ENCODE results near the gene CDRT15.
"Not testable (repeated sequence)": the region's sequence is repeated elsewhere in the genome, so short reads cannot be mapped to it uniquely, and the experiment has no call there.

Gene CDRT15

DNA sequence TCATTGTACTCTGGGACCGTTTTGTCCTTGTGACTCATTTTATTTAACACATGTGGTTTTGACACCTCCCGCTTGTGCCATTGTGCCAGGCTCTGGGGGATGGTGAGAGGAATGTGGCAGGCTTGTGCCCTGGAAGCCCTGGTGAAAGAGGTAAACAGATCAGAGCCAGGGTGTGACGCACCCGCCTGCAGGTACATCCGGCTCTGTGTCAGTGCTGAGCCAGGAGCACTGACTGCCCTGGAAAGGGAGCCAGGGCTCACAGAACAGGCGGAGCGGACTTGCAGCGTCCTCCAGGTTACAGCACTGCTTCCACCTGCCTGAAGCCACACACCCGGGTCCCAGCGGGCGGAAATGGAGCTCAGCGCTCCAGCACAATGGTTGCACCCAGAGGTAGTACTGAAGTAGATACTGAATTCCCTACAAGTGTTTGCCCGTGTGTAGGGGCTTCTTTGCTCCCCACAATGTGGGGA, 30.6 kb downstream of the CDRT15 start:
- peak; percentile 32 for DNase-seq

DNA sequence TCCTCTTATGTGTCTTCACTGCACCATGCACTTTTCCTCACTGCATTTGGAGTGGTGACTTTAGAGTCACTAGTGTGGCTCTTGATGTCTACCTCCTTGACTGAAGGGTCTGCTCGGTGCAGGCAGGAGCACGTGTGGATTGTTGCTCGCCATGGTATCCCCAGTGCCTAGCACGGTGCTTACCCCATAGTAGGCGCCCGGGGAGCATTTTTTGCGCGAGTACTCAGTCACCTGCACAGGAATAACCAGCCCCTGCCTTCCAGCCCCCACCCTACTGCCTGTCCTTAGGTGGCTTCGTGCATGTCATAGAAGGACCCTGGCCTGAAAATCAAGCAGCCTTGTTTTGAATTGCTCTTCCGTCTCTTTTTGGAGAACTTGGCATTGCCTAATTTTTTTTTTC, 31.3 kb downstream of the CDRT15 start:
- no peak for DNase-seq

DNA sequence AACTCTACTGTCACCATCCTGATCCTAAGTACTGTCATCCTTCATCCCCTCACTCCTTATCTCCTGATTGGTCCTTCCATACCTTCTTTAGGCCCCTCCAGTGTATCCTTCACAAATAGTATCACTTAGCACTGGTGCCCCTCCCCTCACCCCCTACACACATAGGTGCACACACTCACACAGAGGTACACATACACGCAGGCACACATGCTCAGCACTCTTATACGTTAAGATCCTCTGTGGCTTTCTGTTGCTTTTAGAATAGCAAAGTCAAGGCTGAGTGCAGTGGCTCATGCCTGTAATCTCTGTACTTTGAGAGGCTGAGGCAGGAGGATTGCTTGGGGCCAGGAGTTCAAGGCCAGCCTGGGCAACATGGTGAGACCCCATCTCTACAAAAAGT, 32.1 kb downstream of the CDRT15 start:
- no peak for DNase-seq

DNA sequence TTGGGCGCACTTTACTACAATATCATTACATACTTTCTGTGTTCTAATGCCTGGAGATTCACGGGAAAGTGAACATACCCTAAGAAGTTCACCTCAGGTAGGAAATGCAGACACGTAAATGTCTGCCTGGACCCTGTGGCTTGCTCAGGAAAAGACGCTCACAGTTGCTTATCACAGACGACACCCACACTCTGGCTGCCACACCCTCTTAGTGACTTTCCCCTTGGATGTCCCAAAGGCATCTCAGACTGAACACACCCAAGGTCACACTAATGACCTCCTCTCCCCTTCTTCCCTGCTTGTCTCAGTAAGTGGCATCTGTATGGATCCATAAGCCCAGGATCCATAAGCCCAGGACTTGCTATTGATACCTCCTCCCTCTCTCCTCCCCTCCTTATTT, 32.6 kb downstream of the CDRT15 start:
- no peak for DNase-seq

DNA sequence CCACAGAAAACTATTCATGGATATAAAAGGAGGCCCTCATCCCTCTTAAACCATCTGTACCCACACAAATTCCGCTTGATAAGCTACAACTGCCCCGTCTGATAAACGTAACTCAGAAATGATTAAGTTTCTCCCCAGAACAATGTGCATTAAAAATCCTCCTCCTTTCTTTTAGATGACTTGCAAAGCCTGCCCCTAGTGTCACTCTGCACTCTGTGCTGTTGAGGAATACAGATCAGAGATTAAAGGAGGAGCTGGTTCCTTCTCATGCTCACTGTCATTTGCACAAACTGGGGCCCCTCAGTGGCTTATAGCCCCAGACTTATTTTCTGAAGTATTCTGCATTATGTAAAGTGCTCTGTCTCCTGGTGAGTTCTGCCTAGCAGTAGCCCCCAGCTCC, 33.3 kb downstream of the CDRT15 start:
- DNase-seq: no peak

DNA sequence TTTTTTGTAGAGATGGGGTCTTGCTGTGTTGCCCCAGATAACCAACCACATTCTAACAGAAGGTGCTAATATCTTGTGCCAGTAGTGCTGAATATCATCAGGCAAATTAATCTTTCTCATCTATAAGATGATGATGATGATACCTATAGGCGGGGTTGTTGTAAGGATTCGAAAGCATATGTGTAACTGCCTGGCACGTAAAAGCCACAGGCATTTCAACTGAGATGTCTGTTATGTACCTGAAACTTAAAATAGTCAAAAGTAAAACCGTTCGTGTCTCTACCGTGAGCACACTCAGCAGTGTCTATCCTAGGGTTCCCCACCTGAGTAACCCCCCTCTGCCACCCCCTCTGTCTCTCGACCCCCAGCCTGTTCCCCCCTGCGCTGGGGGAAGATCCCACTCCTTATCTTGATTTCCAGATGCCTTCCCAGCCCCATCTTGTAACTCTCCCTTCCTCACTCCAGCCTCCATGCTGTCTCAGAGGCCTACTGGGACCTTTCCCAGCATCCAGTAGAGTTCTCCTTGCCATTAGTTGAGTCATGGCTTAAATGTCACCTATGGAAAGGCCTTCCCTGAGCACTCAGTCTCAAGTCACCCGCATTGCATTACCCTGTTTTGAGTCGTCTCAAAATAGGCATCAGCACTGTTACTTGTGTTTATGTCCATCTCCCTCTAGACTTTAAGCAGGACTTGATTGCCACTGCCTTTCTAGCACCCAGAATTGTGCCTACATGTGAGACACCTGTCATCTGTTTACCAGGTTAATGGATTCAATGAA, 34.1 kb downstream of the CDRT15 start:
- no peak for DNase-seq

DNA sequence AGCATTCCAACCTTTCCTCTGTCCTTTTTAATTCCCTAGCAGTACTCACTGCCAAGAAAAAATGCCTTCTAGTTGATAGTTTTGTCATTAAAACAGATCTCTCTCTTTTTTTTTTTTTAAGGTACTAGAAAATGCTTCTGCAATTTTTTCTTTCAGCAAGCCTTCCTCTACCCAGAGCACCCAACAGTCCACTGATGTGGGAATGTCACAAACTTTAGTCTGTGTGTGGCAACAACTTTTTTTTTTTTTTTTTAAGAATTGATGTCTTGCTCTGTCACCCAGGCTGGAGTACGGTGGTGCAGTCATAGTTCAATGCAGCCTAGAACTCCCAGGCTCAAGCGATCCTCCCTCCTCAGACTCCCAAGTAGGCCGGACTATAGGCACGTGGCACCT, 34.7 kb downstream of the CDRT15 start:
- no peak for DNase-seq

DNA sequence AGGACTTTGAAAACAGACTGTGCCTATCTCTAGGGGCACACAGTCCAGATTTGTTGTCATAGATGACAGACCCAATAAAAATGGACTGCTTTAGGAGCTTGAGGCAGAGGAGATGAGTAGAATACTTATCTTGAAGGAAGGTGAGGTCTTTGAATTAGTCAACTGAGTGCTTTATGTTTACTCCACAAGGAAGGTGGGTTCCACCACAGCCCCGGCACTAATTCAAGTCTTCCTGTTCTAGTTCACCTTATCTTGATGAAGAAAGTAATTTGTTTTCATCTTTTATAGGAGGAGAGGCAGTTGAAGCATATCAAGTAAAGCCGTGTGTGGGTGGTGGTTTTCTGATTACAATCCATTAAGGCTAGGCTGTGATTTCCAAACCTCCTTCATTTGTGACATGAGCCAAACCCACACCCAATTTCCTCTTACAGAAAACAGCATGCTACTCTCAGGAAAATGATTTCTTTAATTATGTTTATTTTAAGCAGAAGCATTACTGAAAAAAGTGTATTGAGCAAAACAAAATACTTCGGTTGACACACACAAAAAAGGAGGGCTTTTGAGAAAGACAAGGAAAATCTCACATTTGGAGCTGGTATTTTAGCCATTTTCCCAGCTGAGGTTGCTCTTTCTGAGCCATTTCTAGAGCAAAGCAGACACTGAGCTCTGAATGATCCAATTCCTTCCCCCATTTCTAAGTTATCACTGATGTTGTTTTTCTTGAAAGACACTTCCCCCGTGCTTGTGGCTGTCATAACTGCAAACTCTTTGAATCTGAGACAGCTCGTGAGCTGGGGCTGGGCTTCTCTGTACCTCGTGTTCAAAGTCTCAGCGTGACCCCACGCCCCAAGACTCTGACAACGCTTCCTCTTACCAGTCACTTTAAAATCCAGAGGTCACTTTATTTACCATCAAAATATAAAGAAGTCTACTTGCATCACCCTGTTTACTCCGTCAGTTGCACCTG, 35.4 kb downstream of the CDRT15 start:
- no peak for DNase-seq

DNA sequence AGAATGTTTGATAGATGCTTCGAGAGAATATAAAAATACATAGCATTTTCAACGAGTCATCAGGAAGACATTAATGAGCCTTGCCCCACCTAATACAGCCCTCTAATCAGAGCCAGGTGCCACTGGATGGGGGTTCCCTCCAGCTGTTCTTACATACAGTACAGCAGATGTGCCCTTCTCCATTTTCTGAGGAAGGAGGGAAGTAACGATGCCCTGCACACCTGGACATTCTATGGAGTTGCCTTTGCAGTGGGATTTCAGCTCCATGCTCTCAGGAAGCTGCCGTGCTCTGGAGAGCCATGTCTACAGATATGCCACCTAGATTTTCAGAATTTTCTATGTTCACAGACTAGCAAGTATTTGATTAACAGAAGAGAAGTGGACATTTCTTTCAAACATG, 36.3 kb downstream of the CDRT15 start:
- no peak for DNase-seq

DNA sequence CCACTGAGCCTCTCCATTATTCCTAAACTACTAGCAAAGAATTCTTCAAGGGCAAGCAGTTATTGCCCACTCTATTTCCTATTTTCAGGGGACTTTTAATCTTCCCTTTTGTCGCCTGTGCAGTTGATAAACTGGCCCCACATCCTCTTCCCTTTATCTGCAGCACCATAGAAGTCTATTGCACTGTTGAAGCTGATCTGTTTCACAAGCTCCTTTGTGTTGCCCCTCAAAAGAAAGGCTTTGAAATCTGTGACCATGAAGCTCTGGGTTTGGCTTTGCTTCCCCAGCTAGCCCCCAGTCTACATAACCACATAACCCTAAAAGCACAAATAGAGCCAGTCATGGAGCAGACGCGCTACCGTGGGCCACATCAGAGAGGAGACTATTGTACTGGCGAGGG, 37.1 kb downstream of the CDRT15 start:
- DNase-seq: no peak

DNA sequence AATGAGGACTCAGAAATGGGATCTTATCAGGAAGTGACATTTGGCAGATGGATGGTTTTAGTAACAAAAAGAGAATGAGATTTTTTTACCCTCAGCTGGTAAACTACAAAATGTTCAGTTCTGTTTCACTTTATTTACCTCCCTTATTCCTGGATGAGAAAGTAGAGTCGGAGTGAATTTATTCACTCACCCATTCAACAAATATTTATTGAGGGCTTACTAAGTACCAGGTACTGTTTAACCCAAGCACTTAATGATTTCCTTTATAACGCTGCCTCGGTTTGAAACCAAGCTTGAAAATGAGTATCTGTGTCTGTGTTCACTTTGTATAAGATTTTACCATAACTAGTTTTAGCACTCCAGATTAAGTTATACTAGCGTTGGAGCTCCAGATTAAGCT, 38.1 kb downstream of the CDRT15 start:
- DNase-seq: peak; percentile 17

DNA sequence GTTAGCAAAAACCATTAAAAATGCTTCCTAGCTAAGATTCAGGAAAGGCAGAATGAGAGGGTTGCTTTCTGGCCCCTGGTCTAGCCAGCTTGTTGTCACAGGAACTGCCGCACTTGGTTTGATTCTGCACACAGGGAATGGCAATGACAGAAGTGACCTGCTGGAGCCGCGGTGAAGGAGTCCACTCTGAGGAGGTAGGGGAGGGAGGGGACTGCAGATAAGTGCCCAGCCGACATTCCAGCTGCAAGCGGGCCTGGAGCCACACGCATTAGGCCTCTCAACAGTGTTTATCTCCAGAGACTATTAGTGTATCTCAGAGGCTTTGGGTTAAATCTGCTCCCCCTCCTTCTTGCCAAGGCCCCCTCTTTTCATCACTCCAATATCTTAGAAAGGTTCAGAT, 38.6 kb downstream of the CDRT15 start:
- peak; percentile 38 for DNase-seq

DNA sequence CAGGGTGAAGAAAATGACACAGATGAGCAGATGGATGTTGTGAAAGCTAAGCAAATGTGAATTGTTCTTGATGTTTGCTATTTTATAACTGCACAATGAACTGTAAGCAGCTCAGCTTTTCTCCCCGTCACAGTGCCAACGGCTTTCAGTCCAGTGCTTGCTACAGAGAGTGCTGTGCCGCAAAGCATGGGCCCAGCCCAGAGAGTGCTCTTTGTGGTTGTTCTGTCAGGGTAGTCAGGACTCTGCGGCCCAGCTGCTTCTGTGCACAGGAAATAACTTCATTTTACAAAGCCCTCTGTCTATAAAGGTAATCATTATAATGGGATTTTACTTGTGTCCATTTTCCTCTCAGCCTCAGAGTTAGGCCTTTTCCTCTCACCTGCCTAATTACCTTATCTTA, 39.1 kb downstream of the CDRT15 start:
- no peak for DNase-seq

DNA sequence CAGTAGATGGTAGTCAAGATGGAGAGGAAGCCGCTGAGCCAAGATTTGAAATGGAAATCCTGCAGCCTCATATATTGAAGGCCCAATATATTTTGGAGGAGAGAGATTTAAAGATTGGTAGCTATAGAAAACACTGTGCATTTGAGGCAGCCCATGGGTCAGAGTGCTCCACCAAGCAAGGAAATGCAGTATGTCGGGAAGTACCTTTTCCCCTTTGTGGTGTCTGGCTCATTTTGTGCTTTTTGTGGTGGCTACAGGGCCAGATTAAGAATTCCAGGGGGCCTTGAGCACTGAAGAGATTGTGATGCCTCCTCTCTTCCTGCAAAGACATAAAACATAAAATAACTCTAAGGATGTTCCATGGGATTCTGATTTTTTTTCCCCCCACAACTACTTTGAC, 39.6 kb downstream of the CDRT15 start:
- DNase-seq: no peak

DNA sequence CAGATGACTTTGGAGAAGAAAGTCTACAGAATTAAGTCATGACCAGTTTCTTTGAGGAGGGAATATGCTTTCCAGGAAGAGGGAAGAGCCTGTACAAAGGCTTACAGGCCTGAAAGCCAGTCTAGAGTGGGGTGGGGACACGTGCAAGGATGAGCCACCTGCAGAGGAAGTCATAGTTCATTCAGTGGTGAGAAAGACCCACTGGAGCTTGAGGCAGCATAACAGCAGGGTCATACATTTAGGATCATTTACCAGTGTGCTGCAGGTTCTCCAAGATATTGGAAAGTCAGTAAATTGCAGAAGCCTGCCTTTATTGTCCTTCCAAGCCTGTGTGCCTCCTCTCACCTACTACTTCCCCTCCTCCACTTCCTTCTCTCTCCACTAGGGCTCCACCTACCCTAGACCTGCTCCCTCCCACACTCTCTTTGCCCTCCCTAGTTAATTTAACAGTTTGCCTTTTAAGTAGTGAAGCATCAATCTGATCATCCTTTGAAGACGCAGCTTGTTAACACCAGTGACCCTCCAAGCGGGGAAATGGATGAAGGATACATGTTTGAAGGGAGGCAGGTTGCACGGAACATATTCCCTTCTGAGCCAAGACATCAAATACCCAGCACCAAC, 40.2 kb downstream of the CDRT15 start:
- no peak for DNase-seq

DNA sequence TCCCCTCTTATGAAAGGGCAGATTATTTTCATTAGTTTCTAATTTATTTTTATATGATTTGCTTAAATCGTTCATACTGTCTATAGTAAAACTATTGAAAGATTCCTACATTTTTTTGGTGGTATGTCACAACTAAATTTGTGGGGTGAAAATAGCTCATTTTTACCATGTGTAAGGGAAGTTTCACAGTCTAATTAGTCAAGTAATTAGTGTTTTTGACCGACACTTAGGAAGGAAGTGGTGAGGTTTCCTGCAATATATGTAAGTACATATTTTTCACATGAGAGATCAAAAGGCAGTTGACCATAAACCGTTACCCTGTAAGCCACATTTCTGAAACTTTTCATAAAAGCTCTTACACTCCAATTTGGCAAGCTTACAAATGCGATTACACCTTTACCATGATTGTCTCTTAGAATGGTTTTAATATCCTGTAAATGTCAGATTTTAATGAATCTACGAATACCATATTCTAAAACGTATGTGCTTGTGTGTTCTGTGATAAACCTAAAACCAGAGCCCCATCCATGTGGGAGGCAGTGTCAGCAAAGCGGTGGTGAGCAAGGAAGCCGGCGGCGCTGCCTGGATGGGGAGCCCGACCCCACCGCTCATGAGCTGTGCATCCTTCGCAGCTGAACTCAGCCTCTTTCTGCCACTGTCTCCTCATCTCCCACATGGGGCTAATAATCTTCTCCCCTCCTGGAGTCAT, 43.9 kb downstream of the CDRT15 start:
- DNase-seq: not testable (repeated sequence)

DNA sequence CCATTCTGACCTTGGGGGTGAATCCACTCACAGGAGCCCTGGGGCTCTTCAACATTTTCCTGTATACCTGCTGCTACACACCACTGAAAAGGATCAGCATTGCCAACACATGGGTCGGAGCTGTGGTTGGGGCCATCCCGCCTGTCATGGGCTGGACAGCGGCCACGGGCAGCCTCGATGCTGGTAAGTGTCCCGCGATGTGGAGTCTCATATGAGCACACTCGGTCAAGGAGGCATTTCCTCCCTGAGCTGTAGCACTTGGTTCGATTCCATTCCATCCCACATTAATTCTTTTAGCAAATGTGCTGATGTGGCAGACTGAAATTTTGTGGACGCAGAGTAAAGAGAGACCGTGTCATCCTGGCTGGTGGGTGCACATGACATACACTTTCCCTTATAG, 44.6 kb downstream of the CDRT15 start:
- not testable (repeated sequence) for DNase-seq

DNA sequence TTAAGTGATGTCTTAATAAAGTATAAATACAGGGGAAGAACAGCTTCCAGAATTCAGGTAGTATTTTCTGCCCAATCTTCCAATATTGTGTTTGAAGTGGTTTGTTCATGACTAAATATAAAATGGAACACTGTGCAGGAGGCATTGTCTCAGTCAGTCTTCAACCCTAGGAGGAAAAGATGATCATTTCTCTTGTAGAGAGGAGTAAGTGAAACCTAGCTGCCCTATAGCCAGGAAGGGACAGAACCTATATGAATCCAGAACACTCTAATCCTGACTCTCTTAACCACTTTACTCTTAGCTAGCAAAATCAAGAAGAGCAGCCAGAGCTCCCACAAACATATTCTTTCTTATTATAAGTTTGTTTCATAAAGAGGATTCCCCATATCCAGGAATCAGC, 45.2 kb downstream of the CDRT15 start:
- not testable (repeated sequence) for DNase-seq

DNA sequence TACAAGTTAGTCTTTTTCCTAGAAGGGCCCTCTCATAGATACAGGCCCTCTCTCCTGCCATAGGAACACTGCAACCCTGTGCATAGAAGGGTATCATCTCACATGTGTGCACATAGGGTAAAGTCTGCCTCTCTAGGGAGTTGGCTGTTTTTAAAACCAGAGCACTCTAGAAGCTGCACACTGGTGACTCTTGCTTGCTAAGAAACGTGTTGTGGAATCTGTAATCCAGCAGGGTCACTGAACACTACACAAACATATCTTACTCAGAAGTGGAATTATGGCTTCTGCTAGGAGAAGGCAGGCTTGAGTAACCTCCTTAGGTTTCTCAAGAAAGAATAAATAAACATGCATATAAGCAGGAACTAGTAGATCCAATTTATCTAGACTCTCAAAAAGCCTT, 45.9 kb downstream of the CDRT15 start:
- not testable (repeated sequence) for DNase-seq

DNA sequence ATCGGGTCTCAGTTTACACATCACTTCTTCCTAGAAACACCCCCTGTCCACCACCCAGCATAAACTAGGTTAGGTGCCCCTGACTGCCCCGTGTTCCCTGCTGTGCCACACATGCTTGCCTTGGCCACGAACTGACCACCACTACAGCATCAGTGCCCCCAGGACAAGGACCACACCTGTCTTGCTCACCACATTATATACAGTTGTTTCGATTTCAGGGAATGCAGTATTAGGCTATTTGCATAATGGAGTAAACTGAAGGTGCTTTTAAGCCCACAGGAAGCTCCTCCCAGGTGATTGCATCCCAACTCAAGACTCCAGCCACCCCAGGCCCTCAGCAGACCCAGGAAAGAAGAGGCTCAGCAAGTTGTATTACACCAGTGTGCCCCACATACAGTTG, 50.2 kb downstream of the CDRT15 start:
- not testable (repeated sequence) for DNase-seq

Measured in NCI-H774 (cell line).